GM19452 (cell line): ENCODE measurements around the gene LRRIQ3.
A peak's percentile ranks its signal among the peaks of the same experiment; 100 is the strongest.
"Not testable (repeated sequence)": the region's sequence is repeated elsewhere in the genome, so short reads cannot be mapped to it uniquely, and the experiment has no call there.

Experiments used
- ATAC-seq: cut with Tn5 transposase; IDR thresholded peaks from one replicate; pipeline ENCODE4 v1.9.1; 2021; ENCODE audit not compliant: unreplicated experiment

The LRRIQ3 gene, protein sequence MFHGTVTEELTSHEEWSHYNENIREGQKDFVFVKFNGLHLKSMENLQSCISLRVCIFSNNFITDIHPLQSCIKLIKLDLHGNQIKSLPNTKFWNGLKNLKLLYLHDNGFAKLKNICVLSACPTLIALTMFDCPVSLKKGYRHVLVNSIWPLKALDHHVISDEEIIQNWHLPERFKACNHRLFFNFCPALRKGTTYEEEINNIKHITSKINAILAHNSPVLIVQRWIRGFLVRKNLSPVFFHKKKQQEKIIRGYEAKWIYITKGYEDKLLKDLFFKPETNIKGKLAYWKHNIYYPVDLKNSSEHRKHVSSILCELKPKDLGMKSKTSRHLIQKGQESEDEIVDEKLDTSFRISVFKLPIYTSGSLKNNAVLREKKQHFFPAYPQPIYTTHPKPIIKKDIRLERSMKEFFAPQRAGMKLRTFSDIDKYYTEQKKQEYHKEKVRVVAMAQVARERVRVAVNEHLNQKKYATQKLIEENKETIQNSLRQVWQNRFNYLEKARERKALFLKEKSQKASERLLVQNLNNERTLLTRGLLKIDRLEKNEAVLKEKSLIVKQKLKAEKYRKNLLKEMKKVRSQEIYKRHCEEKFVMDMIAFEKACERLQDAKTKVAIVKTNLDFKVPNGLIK

DNA sequence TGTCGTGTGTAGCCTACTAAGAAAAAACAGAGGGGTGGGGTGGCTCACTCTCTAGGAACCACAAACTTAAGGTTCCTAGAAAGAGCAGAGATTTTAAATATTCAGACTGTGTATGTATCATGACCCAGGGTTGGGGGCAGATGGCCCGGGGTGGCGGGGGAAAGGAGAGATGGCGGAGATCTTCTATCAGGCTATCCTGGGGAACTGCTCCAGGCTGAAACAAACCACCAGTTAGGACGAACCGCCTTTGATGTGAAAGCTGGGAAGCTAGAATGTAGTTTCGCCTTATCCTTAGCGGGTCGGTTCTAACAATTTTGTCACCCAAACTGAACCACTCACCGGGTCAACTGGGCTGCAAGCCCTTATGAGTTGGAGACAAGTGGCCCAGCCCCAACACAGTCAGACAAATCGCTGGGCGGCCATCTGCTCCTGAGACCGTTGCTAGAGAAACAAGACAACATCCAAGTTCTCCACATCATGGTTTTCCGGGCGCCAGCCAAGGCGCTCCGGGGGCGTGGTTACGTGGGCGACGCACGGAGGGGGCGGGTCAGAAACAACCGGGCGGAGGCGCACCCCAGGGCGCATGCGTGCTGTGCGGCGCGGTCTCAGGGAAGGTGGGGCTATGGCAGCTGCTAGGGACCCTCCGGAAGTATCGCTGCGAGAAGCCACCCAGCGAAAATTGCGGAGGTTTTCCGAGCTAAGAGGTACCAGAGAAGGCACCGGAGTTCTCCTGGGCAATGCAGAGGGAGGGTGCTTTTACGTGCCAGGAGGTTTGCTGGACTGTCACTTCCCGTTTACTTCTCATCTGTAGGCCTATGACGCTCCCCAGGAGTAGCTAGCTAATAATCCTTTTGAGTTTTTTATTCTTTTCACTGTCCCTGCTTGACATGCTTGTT lies at the start of gene LRRIQ3, which contains the start of gene FPGT:
TSS of gene LRRIQ3 (minus strand) at position 520 of the 896 bp plus-strand sequence. CDS start 14,492 bp downstream, outside the sequence.
TSS of gene FPGT (plus strand) at position 586 of the 896 bp plus-strand sequence. CDS start at position 623, 37 bp downstream.
- peak; percentile 96 for ATAC-seq

DNA sequence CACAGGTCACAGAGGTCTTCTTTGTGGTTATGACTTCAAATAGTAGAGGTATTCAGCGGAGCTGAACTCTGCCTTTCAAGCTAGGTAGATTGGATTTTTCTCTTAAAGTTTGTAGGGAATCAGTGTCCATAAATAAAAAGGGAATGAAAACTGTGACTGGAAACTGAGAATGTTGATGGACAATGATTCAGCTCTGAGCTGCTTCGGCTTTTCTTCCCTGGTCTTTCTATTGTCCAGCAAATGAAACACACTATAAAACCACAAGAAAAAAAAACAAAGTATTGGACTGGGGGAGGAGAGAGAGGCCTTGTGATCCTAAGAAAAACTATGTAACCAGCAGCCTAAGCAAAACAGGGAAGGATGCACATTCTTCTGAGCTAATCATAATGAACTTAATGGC lies 48.3 kb upstream of the LRRIQ3 start:
- no peak for ATAC-seq

- no peak for ATAC-seq
These were observed 47.3 kb upstream of the LRRIQ3 start for GRCh38 chr1:74245168-74245772.

- no peak for ATAC-seq
These were observed 39.8 kb upstream of the LRRIQ3 start for GRCh38 chr1:74237787-74238186.

DNA sequence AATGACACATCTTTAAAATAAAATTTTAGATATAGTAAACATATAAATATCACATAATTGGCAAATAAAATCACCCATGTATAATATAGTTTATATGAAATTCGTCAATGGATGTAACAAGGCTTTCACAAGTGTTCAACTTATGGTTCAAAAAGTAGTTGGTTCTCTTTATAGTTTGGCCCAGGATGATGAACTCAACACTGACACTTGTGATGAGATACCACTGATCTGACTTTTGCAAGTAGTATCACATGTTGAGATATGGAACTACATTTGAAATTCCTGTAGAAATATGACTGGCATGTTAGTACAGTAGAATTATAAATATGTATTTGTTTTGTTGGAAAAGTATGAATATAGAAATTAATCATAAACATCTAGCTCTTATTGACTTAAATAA lies 39.1 kb upstream of the LRRIQ3 start:
- no peak for ATAC-seq

DNA sequence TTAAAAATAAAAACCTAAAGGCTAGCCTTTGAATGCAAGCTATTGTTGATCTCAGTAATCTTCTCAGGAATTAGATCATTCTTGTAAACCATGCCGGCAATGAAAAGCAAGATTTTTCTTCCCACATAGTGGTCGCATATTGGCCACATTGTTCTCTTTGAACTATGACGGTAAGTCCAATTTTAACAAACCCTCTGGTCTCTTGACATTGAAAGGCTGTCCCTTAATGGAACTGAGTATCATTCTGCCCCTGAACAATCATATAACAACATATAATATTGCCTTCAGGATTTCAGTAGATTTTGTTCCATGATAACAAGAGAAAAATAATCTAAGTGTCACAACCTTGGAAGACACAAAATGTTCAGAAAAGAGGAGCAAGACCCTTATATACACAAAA lies 38.5 kb upstream of the LRRIQ3 start:
- ATAC-seq: no peak

- ATAC-seq: no peak
These were observed 37.2 kb upstream of the LRRIQ3 start, which contains the start of gene TNNI3K for GRCh38 chr1:74235153-74235552. Gene TNNI3K, plus strand, starts transcription at chr1:74235387. Its CDS starts 65 bp downstream, at chr1:74235452.

DNA sequence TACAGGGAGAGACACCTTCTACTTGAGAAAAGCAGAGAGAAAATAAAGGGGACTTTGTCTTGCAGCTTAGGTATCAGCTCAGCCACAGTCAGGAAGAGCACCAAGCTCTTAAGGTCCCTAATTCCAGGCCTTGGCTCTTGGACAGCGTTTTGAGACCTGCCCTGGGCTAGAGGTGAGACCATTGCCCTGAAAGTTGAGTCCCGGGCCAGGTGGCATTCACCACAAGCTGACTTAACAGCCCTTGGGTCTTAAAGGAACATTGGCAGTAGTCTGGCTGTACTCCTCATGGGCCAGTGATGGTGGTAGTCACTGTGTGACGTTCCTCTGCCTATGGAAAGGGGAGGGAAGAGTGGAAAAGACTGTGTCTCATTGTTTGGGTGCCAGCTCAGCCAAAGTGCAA lies 25.5 kb upstream of the LRRIQ3 start:
- ATAC-seq: no peak

GRCh38 chr1:74222701-74223100 lies 24.7 kb upstream of the LRRIQ3 start:
- no peak for ATAC-seq

DNA sequence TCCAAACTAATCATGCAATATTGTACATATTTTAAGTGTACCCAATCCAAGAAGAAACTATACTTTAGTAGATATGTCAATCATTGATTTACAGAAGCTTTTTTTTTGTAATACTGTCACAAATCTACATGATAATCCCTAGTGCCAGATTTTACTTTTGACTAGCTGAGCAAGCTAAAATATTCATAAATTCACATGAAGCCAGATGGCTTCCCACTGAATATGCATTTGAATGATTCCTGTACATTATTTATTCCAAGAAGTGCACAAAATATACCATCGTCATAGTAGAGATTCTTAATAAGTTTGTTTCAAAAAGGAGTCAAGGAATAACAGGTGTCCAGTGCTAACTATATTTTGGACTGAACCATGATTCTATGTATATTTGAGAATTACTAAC lies 17.3 kb upstream of the LRRIQ3 start:
- no peak for ATAC-seq

DNA sequence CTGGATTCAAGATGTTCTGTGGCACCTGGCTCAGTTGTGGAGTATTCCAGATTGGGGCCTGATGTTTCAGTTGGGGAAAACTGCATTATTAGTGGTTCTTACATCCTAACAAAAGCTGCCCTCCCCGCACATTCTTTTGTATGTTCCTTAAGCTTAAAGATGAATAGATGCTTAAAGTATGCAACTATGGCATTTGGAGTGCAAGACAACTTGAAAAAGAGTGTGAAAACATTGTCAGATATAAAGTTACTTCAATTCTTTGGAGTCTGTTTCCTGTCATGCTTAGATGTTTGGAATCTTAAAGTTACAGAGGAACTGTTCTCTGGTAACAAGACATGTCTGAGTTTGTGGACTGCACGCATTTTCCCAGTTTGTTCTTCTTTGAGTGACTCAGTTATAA lies 7.3 kb upstream of the LRRIQ3 start:
- ATAC-seq: no peak

DNA sequence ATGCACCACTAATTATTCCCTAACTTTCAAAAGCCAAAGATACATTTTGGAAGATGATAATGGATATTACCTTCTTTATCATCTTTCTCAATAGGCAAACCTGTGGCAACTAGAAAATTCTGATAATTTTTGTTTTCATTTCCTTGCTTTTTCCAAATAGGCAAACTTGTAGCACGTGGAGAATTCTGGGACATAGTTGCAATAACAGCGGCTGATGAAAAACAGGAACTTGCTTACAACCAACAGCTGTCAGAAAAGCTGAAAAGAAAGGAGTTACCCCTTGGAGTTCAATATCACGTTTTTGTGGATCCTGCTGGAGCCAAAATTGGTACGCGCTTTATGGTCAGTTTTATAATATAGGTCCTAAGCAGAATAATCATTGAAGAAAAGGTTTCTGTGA lies 1.5 kb upstream of the LRRIQ3 start:
- ATAC-seq: no peak

- ATAC-seq: no peak
These were observed 721 bp downstream of the LRRIQ3 start for GRCh38 chr1:74197255-74197654.

- ATAC-seq: no peak
These were observed 2.6 kb downstream of the LRRIQ3 start for GRCh38 chr1:74195339-74195738.

GRCh38 chr1:74193908-74194307 lies 4.1 kb downstream of the LRRIQ3 start:
- no peak for ATAC-seq

DNA sequence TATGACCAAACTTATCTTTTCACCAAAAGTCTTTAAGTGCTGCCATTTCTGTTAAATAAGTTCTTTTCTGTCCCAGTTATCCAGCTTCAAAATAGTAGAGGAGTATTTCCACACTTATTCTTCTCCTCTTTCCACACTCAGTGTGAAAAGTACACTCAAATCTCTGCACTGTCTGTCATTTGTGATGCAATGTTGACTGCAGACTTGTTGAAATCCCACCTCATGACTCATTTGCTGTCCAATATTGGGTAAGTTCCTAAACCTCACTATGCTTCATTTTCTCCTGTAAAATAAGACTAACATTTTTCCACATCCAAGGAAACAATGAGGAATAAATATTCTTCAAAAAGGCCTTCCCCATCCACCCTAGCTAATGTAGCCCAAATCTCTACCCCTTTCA lies 17.5 kb downstream of the LRRIQ3 start:
- no peak for ATAC-seq

GRCh38 chr1:74174423-74174822 lies 23.6 kb downstream of the LRRIQ3 start:
- ATAC-seq: not testable (repeated sequence)

DNA sequence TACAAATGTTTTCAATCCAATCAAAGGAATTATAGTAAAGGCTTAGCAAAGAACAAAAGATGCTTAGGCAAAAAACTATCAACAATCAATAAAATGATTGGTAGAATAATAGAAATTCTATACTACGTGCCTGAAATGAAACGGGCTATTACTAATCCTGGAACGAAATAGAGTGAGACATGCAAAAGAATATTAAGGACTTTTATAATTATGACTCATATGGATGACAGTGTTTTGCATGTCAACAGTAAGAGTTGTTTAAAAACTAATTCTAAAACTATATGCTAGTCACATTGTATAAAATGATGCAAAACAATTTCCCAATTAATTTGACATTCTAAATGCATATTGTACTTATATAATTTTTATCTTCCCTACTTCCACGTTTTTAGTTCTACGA lies 35.6 kb downstream of the LRRIQ3 start:
- ATAC-seq: no peak

DNA sequence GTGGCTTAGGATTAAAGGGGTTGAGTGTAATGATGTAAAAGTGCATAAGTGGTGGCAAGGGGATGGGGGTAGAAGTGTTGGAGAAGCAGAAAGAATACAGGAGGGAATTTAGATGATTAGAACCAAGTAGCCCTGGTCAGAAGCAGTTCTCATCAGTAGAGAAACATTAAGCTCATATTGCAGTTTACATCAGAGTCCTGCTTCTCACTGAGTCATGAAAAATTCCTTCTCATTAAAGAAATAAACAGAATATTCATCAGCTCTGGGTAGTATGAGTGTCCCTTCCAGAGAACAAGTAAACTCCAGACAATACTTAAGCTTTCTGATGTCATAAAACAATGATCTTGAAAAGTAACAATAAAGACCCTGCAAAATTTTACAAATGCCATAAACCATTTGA lies 36.5 kb downstream of the LRRIQ3 start:
- no peak for ATAC-seq

DNA sequence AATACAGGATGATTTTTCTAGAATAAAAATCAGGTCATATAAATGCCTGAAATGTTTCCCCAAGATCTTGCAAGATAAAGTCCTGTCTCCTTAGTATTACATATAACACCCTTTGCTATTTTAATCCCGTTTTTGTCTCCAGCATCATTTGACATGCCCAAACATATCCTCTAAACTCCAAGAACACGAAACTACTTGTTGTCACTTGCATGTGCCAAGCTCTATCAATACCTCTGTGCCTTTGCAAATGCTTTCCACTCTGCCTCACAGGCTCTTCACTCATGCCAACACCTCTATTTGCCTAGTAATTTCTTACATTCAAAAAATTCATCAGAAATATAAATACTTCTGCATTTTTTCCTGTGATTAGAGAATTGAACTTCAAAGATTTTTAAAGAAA lies 37.9 kb downstream of the LRRIQ3 start:
- ATAC-seq: no peak

- no peak for ATAC-seq
These were observed 52.9 kb downstream of the LRRIQ3 start for GRCh38 chr1:74145086-74145485.
